ENCODE results near the gene KCNN1. TPM values are rescaled to one million over a fixed set of nuclear protein-coding genes. Genes with fewer than 3 reads are reported as not detected.
"Not testable (repeated sequence)": the region's sequence is repeated elsewhere in the genome, so short reads cannot be mapped to it uniquely, and the experiment has no call there.

The KCNN1 gene
- polyA plus RNA-seq, 2 donors = 0.02 TPM

DNA sequence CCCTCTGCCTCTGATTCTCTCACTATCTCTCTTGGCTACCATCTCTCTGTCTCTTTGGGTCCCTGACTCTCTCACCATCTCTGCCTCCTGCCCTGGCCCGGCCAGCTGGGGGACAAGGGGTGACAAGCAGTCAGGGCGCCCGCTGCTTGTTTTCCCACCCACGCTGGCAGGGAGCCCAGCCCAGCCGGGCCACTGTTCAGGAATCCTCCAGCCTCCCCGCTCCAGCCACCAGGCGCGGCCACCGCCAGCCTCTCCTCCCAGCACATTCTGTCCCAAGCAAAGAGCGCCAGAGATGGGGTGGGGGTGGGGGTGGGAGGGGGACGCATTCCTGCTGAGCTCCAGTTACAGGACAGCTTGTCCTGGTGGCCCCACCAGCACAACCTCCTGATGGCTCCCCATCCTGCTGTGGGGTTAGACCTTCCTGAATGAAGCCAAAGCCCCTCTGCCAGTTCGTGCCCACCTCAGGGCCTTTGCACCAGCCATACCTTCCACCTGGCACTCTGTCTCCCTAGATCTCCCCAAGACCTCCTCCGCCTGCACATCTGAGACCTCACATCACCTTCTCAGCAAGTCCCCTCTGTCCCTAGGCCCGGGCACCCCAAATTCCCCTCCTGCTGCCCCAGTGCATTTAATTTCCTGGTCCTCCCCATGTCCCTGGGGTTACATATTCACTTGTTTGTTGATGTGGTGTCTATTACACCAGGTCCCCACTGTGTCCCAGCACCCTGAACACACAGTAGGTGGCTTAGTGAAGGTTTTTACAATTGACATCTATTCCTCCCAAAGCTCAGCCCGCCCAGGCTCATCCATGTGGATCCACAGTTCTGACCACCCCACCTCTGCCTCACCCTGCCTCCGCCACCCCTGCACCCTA is 53.5 kb downstream of the KCNN1 start:
- Histone ChIP-seq H3K27me3 (ENCODE audit: control insufficient read depth in 1 of 2, insufficient read depth in 2 of 2, low read length in 2 of 2) (no peaks in the 10 kb centered on the region), H3K4me1 (ENCODE audit: control insufficient read depth in 2 of 2, insufficient read depth in 2 of 2, low read length in 1 of 2) (peaks cover 10 to 32% of the 10 kb centered on the region in 2 donors), H3K4me3 (ENCODE audit: low read depth in 1 of 2, low read length in 2 of 2) (no peak overlapping the region), H3K36me3 (ENCODE audit: control insufficient read depth in 2 of 2, insufficient read depth in 2 of 2, low read length in 1 of 2) (no peaks in the 10 kb centered on the region), H3K27ac (ENCODE audit: low read depth in 2 of 2, low read length in 1 of 2) (peak overlapping the region; percentile 68 to 79), H3K9me3 (ENCODE audit: control insufficient read depth in 2 of 2, insufficient read depth in 1 of 2, low read depth in 1 of 2, low read length in 1 of 2) (no peaks in the 10 kb centered on the region)
- WGBS, 2 donors = 34 to 47% methylated on average over 13 to 16 of the region's 16 CpGs

DNA sequence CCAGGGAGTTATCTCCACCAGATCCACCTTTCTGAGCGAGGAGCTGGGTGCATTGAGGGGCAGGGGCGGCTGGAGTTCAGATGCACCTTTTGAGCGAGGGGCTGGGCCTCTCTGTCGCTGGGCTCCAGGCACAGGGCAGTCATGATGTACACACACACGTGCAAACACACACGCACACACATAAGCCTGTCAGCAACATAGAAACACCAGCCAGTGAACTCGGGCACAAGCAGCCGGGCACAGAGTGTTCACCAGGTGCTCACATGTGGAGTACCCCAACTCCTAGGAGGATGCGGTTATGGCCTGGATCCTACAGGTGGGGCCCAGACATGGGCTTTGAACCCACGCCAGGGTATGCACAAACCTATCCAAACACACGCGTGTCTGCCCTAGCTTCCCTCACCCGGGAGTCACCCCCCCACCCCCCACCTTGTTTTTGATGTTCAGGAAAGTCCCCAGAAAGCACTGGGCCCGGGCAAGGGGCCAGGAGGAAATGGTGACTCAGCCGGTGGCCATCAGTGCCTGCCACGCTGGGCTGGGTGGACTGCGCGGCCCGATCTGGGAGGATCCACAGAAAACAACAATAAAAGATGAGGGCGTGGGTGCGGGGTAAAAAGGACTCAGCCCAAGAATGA is 54.3 kb downstream of the KCNN1 start:
- no peaks in the 10 kb centered on the region for H3K27me3 ChIP-seq (ENCODE audit: control insufficient read depth in 1 of 2, insufficient read depth in 2 of 2, low read length in 2 of 2)
- no peaks in the 10 kb centered on the region for H3K9me3 ChIP-seq (ENCODE audit: control insufficient read depth in 2 of 2, insufficient read depth in 1 of 2, low read depth in 1 of 2, low read length in 1 of 2)
- peaks cover 10 to 32% of the 10 kb centered on the region in 2 donors for H3K4me1 ChIP-seq (ENCODE audit: control insufficient read depth in 2 of 2, insufficient read depth in 2 of 2, low read length in 1 of 2)
- H3K4me3 ChIP-seq (ENCODE audit: low read depth in 1 of 2, low read length in 2 of 2) = no peak overlapping the region
- 27 to 29% methylated on average over 21 of the region's 21 CpGs for WGBS, 2 donors
- peak overlapping the region; percentile 68 to 79 for H3K27ac ChIP-seq (ENCODE audit: low read depth in 2 of 2, low read length in 1 of 2)
- H3K36me3 ChIP-seq (ENCODE audit: control insufficient read depth in 2 of 2, insufficient read depth in 2 of 2, low read length in 1 of 2) = no peaks in the 10 kb centered on the region

DNA sequence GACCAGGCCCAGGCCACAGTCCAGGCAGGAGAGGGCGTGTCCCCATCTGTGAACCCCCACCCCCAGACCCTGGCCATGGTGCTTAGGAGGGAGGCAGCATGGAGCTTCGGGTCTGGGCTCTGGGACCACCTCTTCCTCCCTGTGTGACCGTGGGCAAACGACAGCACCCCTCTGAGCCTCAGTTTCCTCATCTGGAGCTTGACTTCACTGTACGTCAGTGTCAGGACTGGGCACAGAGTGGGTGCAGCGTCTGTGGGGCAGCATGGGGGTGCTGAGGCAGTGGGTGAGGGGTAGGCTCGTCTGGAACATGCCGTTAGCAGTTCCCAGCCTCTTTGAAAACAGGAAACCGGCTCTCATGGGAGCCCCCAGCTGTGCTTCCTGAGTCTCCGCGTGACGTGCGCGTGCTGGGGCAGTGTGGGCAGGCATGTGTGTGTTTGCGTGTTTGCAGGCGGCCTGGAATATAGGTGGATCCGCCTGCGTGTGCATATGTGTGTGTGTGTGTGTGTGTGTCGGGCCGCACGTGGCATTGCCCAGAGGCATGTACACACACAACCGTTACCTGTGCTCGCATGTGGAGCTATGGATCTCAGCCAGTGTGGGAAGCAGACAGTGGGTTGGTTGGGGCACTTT is 56.8 kb downstream of the KCNN1 start:
- 39 to 51% methylated on average over 23 of the region's 23 CpGs for WGBS, 2 donors
- Histone ChIP-seq H3K9me3 (ENCODE audit: control insufficient read depth in 2 of 2, insufficient read depth in 1 of 2, low read depth in 1 of 2, low read length in 1 of 2) (no peaks in the 10 kb centered on the region), H3K4me1 (ENCODE audit: control insufficient read depth in 2 of 2, insufficient read depth in 2 of 2, low read length in 1 of 2) (peaks cover 10 to 28% of the 10 kb centered on the region in 2 donors), H3K4me3 (ENCODE audit: low read depth in 1 of 2, low read length in 2 of 2) (no peak overlapping the region), H3K27ac (ENCODE audit: low read depth in 2 of 2, low read length in 1 of 2) (peak overlapping the region; percentile 74 to 78), H3K27me3 (ENCODE audit: control insufficient read depth in 1 of 2, insufficient read depth in 2 of 2, low read length in 2 of 2) (no peaks in the 10 kb centered on the region), H3K36me3 (ENCODE audit: control insufficient read depth in 2 of 2, insufficient read depth in 2 of 2, low read length in 1 of 2) (no peaks in the 10 kb centered on the region)

DNA sequence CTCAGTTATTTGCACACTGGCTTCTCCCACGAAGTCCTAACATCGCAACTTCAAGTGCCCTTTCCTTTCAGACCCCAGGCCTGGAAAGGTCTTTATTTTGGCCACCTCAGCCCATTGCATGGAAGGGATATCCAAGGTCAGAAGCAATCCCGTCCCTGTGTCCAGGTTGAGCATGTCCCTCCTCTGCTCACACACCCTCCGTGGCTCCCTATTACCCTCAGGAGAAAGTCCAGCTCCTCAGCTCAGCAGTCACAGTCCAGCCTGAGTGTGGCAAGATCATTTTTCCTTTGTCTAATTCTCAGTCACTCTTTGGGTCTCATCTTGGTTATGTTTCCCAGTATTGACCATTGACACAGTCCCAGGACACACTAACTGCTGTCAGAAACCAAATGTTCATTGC is 60.2 kb downstream of the KCNN1 start:
- 92 to 93% methylated on average over 4 of the region's 4 CpGs for WGBS, 2 donors
- Histone ChIP-seq H3K27ac (ENCODE audit: low read depth in 2 of 2, low read length in 1 of 2) (no peak overlapping the region), H3K4me1 (ENCODE audit: control insufficient read depth in 2 of 2, insufficient read depth in 2 of 2, low read length in 1 of 2) (peaks cover 0 to 27% of the 10 kb centered on the region in 2 donors), H3K27me3 (ENCODE audit: control insufficient read depth in 1 of 2, insufficient read depth in 2 of 2, low read length in 2 of 2) (no peaks in the 10 kb centered on the region), H3K36me3 (ENCODE audit: control insufficient read depth in 2 of 2, insufficient read depth in 2 of 2, low read length in 1 of 2) (no peaks in the 10 kb centered on the region), H3K4me3 (ENCODE audit: low read depth in 1 of 2, low read length in 2 of 2) (no peak overlapping the region), H3K9me3 (ENCODE audit: control insufficient read depth in 2 of 2, insufficient read depth in 1 of 2, low read depth in 1 of 2, low read length in 1 of 2) (no peaks in the 10 kb centered on the region)

DNA sequence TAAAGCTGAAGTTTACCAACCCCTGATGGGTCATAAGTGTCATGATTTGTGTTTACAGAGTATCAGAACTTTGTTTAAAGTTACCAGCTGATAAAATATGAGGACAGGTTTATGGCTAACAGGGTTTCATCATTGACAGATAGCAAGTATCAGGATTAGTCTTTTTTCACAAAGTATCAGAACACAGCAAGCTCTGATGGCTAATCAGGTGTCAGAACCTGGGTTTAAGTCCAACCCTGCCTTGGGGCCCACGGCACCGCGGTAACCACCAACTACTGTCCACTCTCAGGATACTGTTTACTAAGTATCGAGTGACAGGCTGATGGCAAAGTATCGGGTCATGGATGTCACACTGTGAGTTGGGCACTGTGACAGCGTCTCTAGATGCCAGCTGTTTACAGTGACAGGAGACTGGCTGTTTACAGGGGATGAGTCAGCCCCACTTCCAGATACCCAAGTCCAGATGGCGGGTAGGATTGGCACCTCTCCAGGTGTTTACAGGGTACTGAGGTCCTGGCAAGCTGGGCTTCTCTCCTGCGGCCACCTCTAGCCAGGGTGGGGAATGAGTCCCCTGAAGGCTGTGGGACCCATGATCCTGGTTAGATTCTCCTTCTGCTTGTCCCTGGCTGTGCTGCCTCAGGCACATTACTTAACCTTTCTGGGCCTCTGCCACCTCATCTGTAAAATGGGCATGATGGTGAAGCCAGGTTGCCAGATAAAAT is 62.9 kb downstream of the KCNN1 start:
- no peaks in the 10 kb centered on the region for H3K9me3 ChIP-seq (ENCODE audit: control insufficient read depth in 2 of 2, insufficient read depth in 1 of 2, low read depth in 1 of 2, low read length in 1 of 2)
- H3K4me1 ChIP-seq (ENCODE audit: control insufficient read depth in 2 of 2, insufficient read depth in 2 of 2, low read length in 1 of 2) = peaks cover 0 to 14% of the 10 kb centered on the region in 2 donors
- no peaks in the 10 kb centered on the region for H3K27me3 ChIP-seq (ENCODE audit: control insufficient read depth in 1 of 2, insufficient read depth in 2 of 2, low read length in 2 of 2)
- no peaks in the 10 kb centered on the region for H3K36me3 ChIP-seq (ENCODE audit: control insufficient read depth in 2 of 2, insufficient read depth in 2 of 2, low read length in 1 of 2)
- H3K27ac ChIP-seq (ENCODE audit: low read depth in 2 of 2, low read length in 1 of 2) = peak overlapping the region; percentile 11 to 63
- WGBS, 2 donors = 35 to 44% methylated on average over 8 of the region's 8 CpGs
- H3K4me3 ChIP-seq (ENCODE audit: low read depth in 1 of 2, low read length in 2 of 2) = no peak overlapping the region

DNA sequence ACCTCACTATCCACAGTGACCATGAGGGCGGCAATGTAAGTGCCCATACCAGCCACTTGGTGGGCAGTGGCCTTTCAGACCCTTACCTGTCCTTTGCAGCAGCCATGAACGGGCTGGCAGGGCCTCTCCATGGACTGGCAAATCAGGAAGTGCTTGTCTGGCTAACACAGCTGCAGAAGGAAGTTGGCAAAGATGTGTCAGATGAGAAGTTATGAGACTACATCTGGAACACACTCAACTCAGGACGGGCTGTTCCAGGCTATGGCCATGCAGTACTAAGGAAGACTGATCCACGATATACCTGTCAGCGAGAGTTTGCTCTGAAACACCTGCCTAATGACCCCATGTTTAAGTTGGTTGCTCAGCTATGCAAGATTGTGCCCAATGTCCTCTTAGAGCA is 64.5 kb downstream of the KCNN1 start:
- Histone ChIP-seq H3K27ac (ENCODE audit: low read depth in 2 of 2, low read length in 1 of 2) (peak overlapping the region; percentile 49 to 59), H3K4me1 (ENCODE audit: control insufficient read depth in 2 of 2, insufficient read depth in 2 of 2, low read length in 1 of 2) (peaks cover 0 to 14% of the 10 kb centered on the region in 2 donors)
- not testable (repeated sequence) for H3K9me3 ChIP-seq (ENCODE audit: control insufficient read depth in 2 of 2, insufficient read depth in 1 of 2, low read depth in 1 of 2, low read length in 1 of 2); H3K4me3 ChIP-seq (ENCODE audit: low read depth in 1 of 2, low read length in 2 of 2); H3K27me3 ChIP-seq (ENCODE audit: control insufficient read depth in 1 of 2, insufficient read depth in 2 of 2, low read length in 2 of 2); H3K36me3 ChIP-seq (ENCODE audit: control insufficient read depth in 2 of 2, insufficient read depth in 2 of 2, low read length in 1 of 2)
- 58% methylated on average over 5 of the region's 5 CpGs for WGBS, 2 donors

DNA sequence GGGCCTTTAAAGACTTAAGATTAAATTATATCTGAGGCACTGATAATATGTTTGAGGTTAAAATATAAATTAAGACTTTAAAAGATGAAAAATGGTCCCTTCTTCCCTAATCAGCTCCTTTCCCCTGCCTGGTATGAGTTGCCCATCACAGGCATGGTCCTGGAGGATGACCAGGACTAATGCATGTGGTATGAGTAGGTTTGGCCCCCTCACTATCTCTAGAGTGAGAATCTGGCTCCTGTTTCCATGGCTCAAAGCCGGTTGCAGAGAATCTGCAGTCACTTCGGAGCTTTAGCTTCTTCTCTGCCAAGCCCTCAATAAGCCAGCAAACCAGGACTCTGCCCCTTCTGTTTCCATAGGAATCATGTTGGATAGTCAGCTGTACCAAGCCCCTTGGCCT is 65.2 kb downstream of the KCNN1 start:
- not testable (repeated sequence) for H3K9me3 ChIP-seq (ENCODE audit: control insufficient read depth in 2 of 2, insufficient read depth in 1 of 2, low read depth in 1 of 2, low read length in 1 of 2); H3K4me3 ChIP-seq (ENCODE audit: low read depth in 1 of 2, low read length in 2 of 2); H3K27me3 ChIP-seq (ENCODE audit: control insufficient read depth in 1 of 2, insufficient read depth in 2 of 2, low read length in 2 of 2); H3K27ac ChIP-seq (ENCODE audit: low read depth in 2 of 2, low read length in 1 of 2); H3K36me3 ChIP-seq (ENCODE audit: control insufficient read depth in 2 of 2, insufficient read depth in 2 of 2, low read length in 1 of 2)
- 75 to 90% methylated on average over 2 of the region's 2 CpGs for WGBS, 2 donors
- peaks cover 0 to 14% of the 10 kb centered on the region in 2 donors for H3K4me1 ChIP-seq (ENCODE audit: control insufficient read depth in 2 of 2, insufficient read depth in 2 of 2, low read length in 1 of 2)

DNA sequence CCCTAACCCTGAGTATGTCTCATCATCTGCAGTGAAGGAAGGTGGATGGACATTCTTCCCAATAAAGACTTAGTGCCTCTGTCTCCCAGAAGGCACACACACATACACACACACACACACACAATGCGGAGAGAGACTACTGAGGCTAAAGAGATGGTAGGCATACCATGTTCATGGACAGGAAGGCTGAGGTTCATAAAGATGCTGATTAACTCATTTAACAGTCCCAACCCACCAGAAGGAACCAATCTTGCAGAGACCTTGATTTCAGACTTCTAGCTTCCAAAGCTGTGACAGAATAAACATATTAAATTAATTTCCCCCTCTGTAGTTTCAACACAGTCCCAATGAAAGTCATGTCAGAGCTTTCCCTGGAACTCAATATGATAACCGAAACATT is 74.1 kb downstream of the KCNN1 start:
- Histone ChIP-seq H3K27me3 (ENCODE audit: control insufficient read depth in 1 of 2, insufficient read depth in 2 of 2, low read length in 2 of 2) (no peaks in the 10 kb centered on the region), H3K4me1 (ENCODE audit: control insufficient read depth in 2 of 2, insufficient read depth in 2 of 2, low read length in 1 of 2) (peaks cover 3 to 5% of the 10 kb centered on the region in 2 donors), H3K36me3 (ENCODE audit: control insufficient read depth in 2 of 2, insufficient read depth in 2 of 2, low read length in 1 of 2) (no peaks in the 10 kb centered on the region), H3K4me3 (ENCODE audit: low read depth in 1 of 2, low read length in 2 of 2) (no peak overlapping the region), H3K27ac (ENCODE audit: low read depth in 2 of 2, low read length in 1 of 2) (no peak overlapping the region), H3K9me3 (ENCODE audit: control insufficient read depth in 2 of 2, insufficient read depth in 1 of 2, low read depth in 1 of 2, low read length in 1 of 2) (no peaks in the 10 kb centered on the region)
- WGBS, 2 donors = 93 to 96% methylated on average over 2 of the region's 2 CpGs

DNA sequence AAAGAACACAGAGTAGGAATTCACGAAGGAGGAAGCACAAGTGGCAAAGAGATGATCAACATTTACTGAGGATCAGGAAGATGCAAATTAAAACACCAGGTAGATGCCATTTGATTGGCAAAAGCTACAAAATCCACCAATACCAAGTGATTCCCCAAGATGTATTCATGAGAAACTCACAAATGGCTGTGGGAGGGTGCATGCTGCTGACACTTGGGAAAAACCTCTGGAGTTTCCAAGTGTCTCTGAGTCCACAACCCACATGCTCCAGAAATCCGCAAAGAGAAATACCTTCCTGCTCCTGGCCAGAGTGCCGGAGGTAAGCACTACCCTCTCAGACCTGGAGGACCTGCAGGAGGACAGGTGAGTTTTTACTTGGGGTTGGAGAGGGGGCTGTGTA is 76.8 kb downstream of the KCNN1 start:
- WGBS, 2 donors = 91 to 95% methylated on average over 3 of the region's 3 CpGs
- Histone ChIP-seq H3K9me3 (ENCODE audit: control insufficient read depth in 2 of 2, insufficient read depth in 1 of 2, low read depth in 1 of 2, low read length in 1 of 2) (no peaks in the 10 kb centered on the region), H3K36me3 (ENCODE audit: control insufficient read depth in 2 of 2, insufficient read depth in 2 of 2, low read length in 1 of 2) (no peaks in the 10 kb centered on the region), H3K4me3 (ENCODE audit: low read depth in 1 of 2, low read length in 2 of 2) (no peak overlapping the region), H3K27ac (ENCODE audit: low read depth in 2 of 2, low read length in 1 of 2) (no peak overlapping the region), H3K27me3 (ENCODE audit: control insufficient read depth in 1 of 2, insufficient read depth in 2 of 2, low read length in 2 of 2) (no peaks in the 10 kb centered on the region), H3K4me1 (ENCODE audit: control insufficient read depth in 2 of 2, insufficient read depth in 2 of 2, low read length in 1 of 2) (peaks cover 3 to 5% of the 10 kb centered on the region in 2 donors)
